ENCODE results near the gene VNN1. TPM values are rescaled to one million over a fixed set of nuclear protein-coding genes. Genes with fewer than 3 reads are reported as not detected.
"Not testable (repeated sequence)": the region's sequence is repeated elsewhere in the genome, so short reads cannot be mapped to it uniquely, and the experiment has no call there.

VNN1 gene
- total and polyA plus RNA-seq, 7 donors = 0.83 to 3.2 (median 2.5) TPM; not detected in 1

DNA sequence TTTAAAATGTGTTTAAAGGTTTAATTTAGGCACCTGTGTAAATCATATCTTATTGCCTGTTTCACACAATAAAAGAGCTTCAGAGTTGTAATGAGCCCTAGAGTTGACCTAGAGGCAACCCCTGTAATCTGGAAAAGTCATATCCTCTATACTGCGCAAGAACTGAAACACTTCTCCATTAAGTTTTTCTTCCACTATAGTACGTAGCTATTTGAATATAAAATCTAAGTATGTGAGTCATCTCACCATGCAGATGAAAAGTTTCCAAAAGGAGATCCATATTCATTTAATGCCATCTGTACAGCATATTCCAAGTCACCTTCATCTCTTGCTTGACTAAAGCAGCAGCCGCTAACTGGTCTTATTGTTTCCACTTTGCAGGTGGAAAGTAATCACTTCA is 28.8 kb downstream of the VNN1 start:
- H3K9me3 ChIP-seq = no peaks in the 10 kb centered on the region
- TF ChIP-seq POLR2A (IDR thresholded peaks at IDR 0.05) = no peak
- TF ChIP-seq, protein P1, sequence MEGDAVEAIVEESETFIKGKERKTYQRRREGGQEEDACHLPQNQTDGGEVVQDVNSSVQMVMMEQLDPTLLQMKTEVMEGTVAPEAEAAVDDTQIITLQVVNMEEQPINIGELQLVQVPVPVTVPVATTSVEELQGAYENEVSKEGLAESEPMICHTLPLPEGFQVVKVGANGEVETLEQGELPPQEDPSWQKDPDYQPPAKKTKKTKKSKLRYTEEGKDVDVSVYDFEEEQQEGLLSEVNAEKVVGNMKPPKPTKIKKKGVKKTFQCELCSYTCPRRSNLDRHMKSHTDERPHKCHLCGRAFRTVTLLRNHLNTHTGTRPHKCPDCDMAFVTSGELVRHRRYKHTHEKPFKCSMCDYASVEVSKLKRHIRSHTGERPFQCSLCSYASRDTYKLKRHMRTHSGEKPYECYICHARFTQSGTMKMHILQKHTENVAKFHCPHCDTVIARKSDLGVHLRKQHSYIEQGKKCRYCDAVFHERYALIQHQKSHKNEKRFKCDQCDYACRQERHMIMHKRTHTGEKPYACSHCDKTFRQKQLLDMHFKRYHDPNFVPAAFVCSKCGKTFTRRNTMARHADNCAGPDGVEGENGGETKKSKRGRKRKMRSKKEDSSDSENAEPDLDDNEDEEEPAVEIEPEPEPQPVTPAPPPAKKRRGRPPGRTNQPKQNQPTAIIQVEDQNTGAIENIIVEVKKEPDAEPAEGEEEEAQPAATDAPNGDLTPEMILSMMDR (IDR thresholded peaks at IDR 0.05) = no peak
- TF ChIP-seq EP300 (IDR thresholded peaks at IDR 0.05) = no peak
- TF ChIP-seq POLR2AphosphoS5 (IDR thresholded peaks at IDR 0.05) = no peak
- H3K27ac ChIP-seq = no peak overlapping the region
- intact Hi-C loops (cut with DNase I) = no loop called here
- no peak overlapping the region for H3K4me3 ChIP-seq
- WGBS, 2 donors = 87 to 88% methylated on average over 3 of the region's 3 CpGs
- no peak for DNase-seq
- no peaks in the 10 kb centered on the region for H3K27me3 ChIP-seq
- H3K4me1 ChIP-seq = no peaks in the 10 kb centered on the region
- H3K36me3 ChIP-seq = no peaks in the 10 kb centered on the region

- Histone ChIP-seq H3K36me3 (no peaks in the 10 kb centered on the region), H3K4me1 (no peaks in the 10 kb centered on the region), H3K4me3 (no peak overlapping the region), H3K27me3 (no peaks in the 10 kb centered on the region), H3K9me3 (no peaks in the 10 kb centered on the region), H3K27ac (no peak overlapping the region)
- no peak for TF ChIP-seq POLR2A (IDR thresholded peaks at IDR 0.05)
- intact Hi-C loops (cut with DNase I) = no loop called here
- WGBS, 2 donors = 76 to 86% methylated on average over 6 of the region's 6 CpGs
- DNase-seq = no peak
These were observed 29.6 kb downstream of the VNN1 start for GRCh38 chr6:132684272-132684671.

- Histone ChIP-seq H3K36me3 (no peaks in the 10 kb centered on the region), H3K27ac (no peak overlapping the region), H3K9me3 (no peaks in the 10 kb centered on the region), H3K4me1 (no peaks in the 10 kb centered on the region), H3K27me3 (no peaks in the 10 kb centered on the region), H3K4me3 (no peak overlapping the region)
- intact Hi-C loops (cut with DNase I) = no loop called here
- DNase-seq = no peak
- TF ChIP-seq POLR2A (IDR thresholded peaks at IDR 0.05) = no peak
- no peak for TF ChIP-seq POLR2AphosphoS5 (IDR thresholded peaks at IDR 0.05)
- TF ChIP-seq EP300 (IDR thresholded peaks at IDR 0.05) = no peak
- TF ChIP-seq, protein P1 (IDR thresholded peaks at IDR 0.05) = no peak
- 71 to 83% methylated on average over 6 of the region's 6 CpGs for WGBS, 2 donors
These were observed 30.3 kb downstream of the VNN1 start for GRCh38 chr6:132683543-132683942.

- H3K4me3 ChIP-seq; H3K36me3 ChIP-seq; H3K27ac ChIP-seq; H3K9me3 ChIP-seq; DNase-seq; H3K27me3 ChIP-seq; intact Hi-C loops (cut with DNase I); H3K4me1 ChIP-seq: not testable (repeated sequence)
These were observed 34.8 kb downstream of the VNN1 start for GRCh38 chr6:132679094-132679493.

- no peak for DNase-seq
- no peaks in the 10 kb centered on the region for H3K4me1 ChIP-seq
- intact Hi-C loops (cut with DNase I) = no loop called here
- H3K36me3 ChIP-seq = no peaks in the 10 kb centered on the region
- no peak overlapping the region for H3K27ac ChIP-seq
- H3K27me3 ChIP-seq = no peaks in the 10 kb centered on the region
- no peaks in the 10 kb centered on the region for H3K9me3 ChIP-seq
- no peak overlapping the region for H3K4me3 ChIP-seq
- TF ChIP-seq POLR2AphosphoS5 (IDR thresholded peaks at IDR 0.05) (no peak), EP300 (IDR thresholded peaks at IDR 0.05) (no peak), POLR2A (IDR thresholded peaks at IDR 0.05) (no peak)
- TF ChIP-seq, protein P1 (IDR thresholded peaks at IDR 0.05) = no peak
These were observed 38.1 kb downstream of the VNN1 start for GRCh38 chr6:132675749-132676148.

- Histone ChIP-seq H3K4me3 (no peak overlapping the region), H3K36me3 (no peaks in the 10 kb centered on the region), H3K27ac (no peak overlapping the region), H3K4me1 (no peaks in the 10 kb centered on the region), H3K27me3 (no peaks in the 10 kb centered on the region), H3K9me3 (no peaks in the 10 kb centered on the region)
- intact Hi-C loops (cut with DNase I) = no loop called here
- 83 to 84% methylated on average over 3 of the region's 3 CpGs for WGBS, 2 donors
- TF ChIP-seq, protein P1 (IDR thresholded peaks at IDR 0.05) = no peak
- TF ChIP-seq POLR2A (IDR thresholded peaks at IDR 0.05) (no peak), POLR2AphosphoS5 (IDR thresholded peaks at IDR 0.05) (no peak), EP300 (IDR thresholded peaks at IDR 0.05) (no peak)
- no peak for DNase-seq
These were observed 38.9 kb downstream of the VNN1 start for GRCh38 chr6:132675002-132675401.
